ENCODE data around the gene TAF1C. TPM values are rescaled to one million over a fixed set of nuclear protein-coding genes. Genes with fewer than 3 reads are reported as not detected.

Gene TAF1C
- total RNA-seq, 1 experiment from 2014 or later: 89.7 TPM

GRCh38 chr16:84207879-84208278 lies 21.0 kb upstream of the TAF1C start (continued):
- no peak for TF ChIP-seq ZNF423 (CRISPR knock-in tag; IDR thresholded peaks at IDR 0.05)

GRCh38 chr16:84207251-84207650 lies 20.4 kb upstream of the TAF1C start:
- H3K4me3 Mint-ChIP-seq: no peak overlapping the region
- ChIA-PET POLR2A (no interaction called here), CTCF (interaction anchor here (0.9 to 1.4 kb wide), 4 partner anchors 12 to 101 kb away, joined by 4 to 14 read pairs (median 5); partner anchors contain the start of gene TAF1C)
- no peak for ATAC-seq
- DNase-seq (ENCODE audit: low spot score): no peak
- H3K27ac Mint-ChIP-seq: no peak overlapping the region
- no peaks in the 10 kb centered on the region for H3K27me3 Mint-ChIP-seq (ENCODE audit: low read depth)
- peaks cover 6% of the 10 kb centered on the region; the same call in 1 of the 2 replicates for H3K9me3 Mint-ChIP-seq
- no peaks in the 10 kb centered on the region for H3K36me3 Mint-ChIP-seq
- TF ChIP-seq CTCF (IDR thresholded peaks at IDR 0.05) (no peak), JAZF1 (CRISPR knock-in tag; IDR thresholded peaks at IDR 0.05) (no peak), CDX4 (CRISPR knock-in tag; IDR thresholded peaks at IDR 0.05; ENCODE audit: borderline replicate concordance) (no peak), NFE2L1 (CRISPR knock-in tag; IDR thresholded peaks at IDR 0.05) (no peak), KAT7 (CRISPR knock-in tag; IDR thresholded peaks at IDR 0.05; ENCODE audit: borderline replicate concordance) (no peak), HMGXB4 (CRISPR knock-in tag; IDR thresholded peaks at IDR 0.05) (no peak), AR (CRISPR knock-in tag; IDR thresholded peaks at IDR 0.05) (no peak), E2F4 (CRISPR knock-in tag; IDR thresholded peaks at IDR 0.05; ENCODE audit: borderline replicate concordance, low read depth) (no peak), ZNF512 (CRISPR knock-in tag; IDR thresholded peaks at IDR 0.05; ENCODE audit: borderline replicate concordance) (no peak), SOX15 (CRISPR knock-in tag; IDR thresholded peaks at IDR 0.05) (no peak), SMAD3 (CRISPR knock-in tag; IDR thresholded peaks at IDR 0.05; ENCODE audit: borderline replicate concordance) (no peak), GTF2I (CRISPR knock-in tag; conservative IDR thresholded peaks at IDR 0.05) (no peak), MYBL2 (CRISPR knock-in tag; IDR thresholded peaks at IDR 0.05) (no peak), USF1 (CRISPR knock-in tag; IDR thresholded peaks at IDR 0.05) (no peak), CREB1 (CRISPR knock-in tag; IDR thresholded peaks at IDR 0.05) (no peak), TP53 (CRISPR knock-in tag; IDR thresholded peaks at IDR 0.05) (no peak), ATF6 (CRISPR knock-in tag; IDR thresholded peaks at IDR 0.05) (no peak), IRF1 (CRISPR knock-in tag; IDR thresholded peaks at IDR 0.05) (no peak), ZSCAN18 (CRISPR knock-in tag; IDR thresholded peaks at IDR 0.05) (no peak), NR2C2 (CRISPR knock-in tag; IDR thresholded peaks at IDR 0.05) (no peak)
- H3K4me1 Mint-ChIP-seq: peaks cover 4% of the 10 kb centered on the region
